Daoy (cell line): ENCODE data around the gene LACC1. TPM values are rescaled to one million over a fixed set of nuclear protein-coding genes. Genes with fewer than 3 reads are reported as not detected.

Source experiments
- DNase-seq: peaks from one replicate; pipeline ENCODE4 v3.0.0-alpha.2; 2015; ENCODE audit warnings: low read depth
- total RNA-seq: library from RNA; depleted of rRNA; stranded (reverse); fragments of >200 nt; shearing (Covaris generic); gene quantifications from 2 replicates; pipeline ENCODE4 v1.2.3, GENCODE V29; 2014

LACC1 gene
- total RNA-seq, 1 experiment from 2014 or later, result 8.6 TPM

DNA sequence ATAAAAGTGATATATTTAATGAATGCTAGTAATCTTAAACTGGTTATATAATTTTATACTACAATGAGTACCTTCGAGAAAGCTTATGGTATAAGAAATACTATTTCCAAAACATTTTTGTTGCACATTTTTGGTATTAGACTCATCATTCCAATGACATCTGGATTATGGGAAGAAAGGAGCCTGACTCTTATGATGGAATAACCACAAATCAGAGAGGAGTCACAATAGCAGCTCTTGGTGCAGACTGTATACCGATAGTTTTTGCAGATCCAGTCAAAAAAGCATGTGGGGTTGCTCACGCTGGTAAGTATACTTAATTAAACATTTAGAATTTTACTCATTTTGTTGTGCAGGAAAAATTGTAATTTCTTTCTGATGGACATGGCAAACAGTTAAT is 3.9 kb downstream of the LACC1 start:
- DNase-seq, result no peak

DNA sequence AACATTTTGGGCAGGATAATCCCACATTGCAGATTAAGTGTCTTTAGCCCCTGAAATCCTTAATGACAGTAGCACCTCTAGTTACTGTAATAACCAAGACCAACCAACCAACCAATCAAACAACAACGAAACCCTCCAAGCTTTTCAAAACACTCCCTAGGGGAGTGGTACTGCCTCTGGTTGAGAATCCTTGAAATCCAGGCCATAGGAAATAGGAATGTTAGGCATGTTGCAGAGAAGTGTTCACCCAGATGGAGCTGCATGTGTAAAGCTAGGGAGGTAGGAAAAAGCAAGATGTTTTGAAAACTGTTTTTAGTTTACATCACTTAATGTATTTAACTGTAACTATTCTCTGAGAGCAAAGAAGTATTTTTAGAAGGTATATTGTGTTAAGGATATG is 4.5 kb downstream of the LACC1 start:
- DNase-seq, result no peak

DNA sequence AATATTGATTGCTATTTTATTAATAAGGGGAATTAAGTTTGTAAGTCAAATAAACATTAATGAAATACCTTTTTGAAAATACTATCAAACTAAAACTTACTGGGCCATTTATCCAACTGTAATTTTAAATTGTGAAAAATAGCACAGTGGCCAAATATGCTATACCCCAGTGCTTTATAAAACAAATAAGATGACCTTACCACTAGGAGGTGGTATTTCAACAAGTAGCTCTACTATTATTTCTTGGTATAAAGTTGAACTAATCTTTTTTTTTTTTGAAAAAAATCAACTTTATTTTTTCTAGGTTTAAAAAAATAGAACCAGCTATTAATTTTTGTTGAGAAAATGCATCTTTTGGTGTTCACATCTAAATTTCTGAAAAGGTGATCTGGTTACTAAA is 14.7 kb downstream of the LACC1 start:
- no peak for DNase-seq

GRCh38 chr13:43895940-43896339 is 16.2 kb downstream of the LACC1 start:
- DNase-seq, result no peak

GRCh38 chr13:43905435-43906031 is 25.8 kb downstream of the LACC1 start:
- peak; percentile 34 for DNase-seq

GRCh38 chr13:43908156-43909126 is 28.7 kb downstream of the LACC1 start:
- peak; percentile 32 for DNase-seq

- no peak for DNase-seq
These were observed 31.2 kb downstream of the LACC1 start for GRCh38 chr13:43910856-43911255.

DNA sequence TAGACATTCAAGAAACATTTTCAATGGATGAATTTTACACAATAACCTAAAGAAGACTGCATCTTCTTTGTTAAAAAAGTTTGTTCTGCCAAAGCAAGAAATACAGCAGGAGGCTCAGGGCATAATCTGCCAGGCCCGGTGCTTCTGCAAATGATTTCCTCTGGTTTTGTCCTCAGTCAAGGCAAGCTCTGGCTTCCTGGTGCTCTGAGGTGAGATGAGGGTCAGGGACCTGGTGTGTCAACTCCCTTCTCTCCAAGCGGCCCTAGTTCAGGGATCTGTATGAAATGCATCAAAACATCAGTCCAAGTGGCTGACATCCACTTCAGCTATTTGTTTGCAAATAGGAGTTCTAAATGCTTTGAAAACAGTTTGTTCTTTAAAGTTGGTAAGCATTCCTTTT is 31.6 kb downstream of the LACC1 start:
- DNase-seq, result no peak

DNA sequence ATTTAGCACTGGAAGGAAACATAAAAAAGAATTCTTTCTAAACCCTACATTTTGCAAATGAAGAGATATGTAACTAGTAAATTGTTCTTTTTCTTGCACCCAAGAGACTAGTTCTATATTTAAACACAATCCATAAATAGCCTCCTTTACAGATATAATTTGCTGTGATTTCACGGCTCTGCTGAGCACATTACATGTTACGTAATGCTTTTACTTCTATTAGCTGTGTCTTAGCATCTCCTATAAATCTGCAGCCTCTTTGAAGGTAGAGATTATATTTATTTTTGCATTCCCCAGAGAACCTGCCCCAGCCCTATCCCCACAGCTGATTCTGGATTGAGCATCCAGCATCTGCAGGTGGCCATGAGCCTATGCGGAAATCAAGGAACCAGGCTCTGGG is 32.2 kb downstream of the LACC1 start:
- no peak for DNase-seq

DNA sequence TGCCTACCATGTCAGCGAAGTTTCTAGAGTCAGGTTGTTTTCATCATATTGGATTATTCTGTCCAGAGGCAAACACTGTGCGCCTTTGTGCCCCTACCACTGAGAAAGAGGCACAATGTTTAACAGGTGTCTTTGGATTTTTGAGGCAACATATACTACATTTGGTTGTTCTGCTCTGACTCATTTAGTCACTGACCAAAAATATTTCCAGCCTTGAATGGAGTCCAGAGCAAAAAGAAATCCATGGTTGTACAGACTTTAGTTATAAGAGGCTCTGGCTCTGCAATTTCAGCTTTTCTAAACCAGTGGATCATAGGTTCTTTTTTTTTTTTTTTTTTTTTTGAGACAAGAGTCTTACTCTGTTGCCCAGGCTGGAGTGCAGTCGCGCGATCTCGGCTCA is 35.7 kb downstream of the LACC1 start:
- DNase-seq, result no peak

DNA sequence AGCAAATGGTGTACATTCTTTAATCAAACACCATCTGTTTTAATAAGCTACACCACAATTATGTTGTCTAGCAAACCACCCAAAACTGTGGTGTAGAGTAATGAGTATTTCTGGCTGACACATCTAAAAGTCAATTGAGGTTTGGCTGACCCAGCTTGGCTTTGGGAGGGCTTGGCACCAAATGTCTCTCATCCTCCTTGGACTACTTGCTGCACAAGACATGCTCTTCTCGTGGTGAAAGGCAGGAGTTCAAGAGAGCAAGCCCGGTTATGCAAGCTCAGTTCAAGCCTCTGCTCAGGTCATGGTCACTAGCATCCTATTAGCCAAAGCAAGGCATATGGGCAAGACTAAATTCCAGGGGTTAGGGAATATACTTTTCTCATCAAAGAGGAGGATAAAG is 37.1 kb downstream of the LACC1 start:
- no peak for DNase-seq

DNA sequence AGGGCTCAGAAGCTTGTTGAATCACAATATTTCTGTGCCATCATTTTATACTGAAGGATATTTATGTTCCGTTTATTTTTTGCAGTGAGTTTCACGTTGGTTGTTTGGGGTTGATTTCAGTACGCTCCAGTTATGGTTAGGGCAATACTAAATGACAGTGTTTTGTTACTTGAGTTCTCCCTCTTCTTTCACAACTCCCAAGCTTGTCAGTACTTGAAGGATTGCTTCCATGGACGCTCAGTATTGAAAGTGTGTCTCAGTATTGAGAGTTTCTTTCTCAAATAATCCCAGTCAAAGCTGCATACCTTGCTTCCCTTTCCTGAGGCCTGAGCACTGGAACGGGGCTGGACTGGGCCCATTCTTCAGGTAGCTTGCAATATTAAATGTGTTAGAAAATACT is 38.9 kb downstream of the LACC1 start:
- no peak for DNase-seq

DNA sequence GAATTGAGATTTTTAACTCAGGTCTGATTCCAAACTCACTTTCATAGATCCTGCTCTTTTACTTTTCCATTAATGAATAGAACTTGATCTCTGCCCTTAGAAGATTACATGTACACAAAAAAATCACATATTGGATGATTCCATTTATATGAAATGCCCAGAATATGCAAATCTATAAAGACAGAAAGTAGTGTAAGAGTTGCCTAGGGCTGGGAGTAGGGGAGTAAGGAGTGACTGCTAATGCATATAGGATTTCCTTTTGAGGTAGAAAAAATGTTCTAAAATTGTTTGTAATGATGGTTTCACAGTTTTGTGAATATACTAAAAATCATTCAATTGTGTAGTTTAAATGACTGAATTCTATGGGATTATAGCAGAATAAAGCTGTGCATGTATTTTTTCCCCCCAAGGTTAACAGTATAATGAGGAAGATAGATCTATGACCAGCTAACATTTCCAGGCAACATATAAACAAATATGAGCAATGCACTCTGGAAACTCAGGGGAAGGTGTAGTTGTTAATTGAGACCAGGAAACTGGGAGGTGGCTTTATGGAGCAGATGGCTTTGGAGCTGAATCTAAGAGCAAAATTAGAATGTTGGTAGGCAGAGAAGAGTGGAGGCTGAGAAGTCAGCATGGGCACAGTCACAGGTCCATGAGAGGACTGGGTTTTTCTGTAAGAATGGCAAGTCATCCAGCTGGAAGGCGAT is 41.4 kb downstream of the LACC1 start:
- DNase-seq, result no peak

DNA sequence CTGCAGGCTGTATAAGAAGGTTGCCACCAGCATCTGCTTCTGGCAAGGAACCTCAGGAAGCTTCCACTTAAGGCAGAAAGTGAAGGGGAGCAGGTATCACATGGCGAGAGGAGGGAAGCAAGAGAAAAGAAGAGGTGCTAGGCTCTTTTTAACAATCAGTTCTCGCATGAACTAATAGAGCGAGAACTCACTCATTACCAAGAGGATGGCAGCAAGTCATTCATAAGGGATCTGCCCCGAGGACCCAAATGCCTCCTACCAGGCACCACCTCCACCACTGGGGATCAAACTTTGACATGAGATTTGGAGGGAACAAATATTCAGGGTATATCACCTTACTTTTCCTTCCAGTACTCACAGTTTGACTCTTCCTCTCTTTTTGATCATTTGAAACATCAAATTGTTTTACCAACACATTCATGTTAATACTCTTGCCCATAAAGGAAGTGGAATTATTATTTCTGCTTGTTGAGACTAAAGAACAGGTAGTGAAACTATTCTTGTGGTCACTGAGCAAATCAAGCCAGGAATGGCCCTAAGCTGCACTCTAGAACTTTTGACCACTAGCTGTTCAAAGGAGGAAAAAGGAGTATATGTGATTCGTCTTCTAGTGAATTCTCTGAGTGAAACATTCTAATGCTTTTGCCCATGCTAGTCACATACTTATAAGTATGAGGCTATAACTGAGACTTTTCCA is 45.0 kb downstream of the LACC1 start:
- no peak for DNase-seq

GRCh38 chr13:43929947-43930346 is 50.2 kb downstream of the LACC1 start:
- DNase-seq, result no peak

DNA sequence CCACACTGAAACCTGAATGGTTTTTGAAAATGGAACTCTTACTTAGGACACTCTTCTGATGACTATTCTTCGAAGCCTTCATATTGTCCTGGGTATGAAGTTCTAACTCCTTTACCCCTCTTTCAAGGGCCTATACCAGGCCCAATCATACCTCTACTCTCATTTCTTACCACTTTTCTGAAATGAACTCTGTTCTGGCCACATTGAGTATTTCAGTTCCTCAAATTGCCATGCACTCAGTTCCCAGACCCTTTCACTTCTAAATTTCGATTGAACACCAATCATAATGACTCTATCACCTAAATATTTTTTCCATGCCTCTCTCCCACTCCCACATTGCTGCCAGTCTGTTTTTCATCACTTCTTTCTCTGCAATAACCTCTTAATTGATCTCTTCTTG is 53.7 kb downstream of the LACC1 start:
- DNase-seq, result no peak

DNA sequence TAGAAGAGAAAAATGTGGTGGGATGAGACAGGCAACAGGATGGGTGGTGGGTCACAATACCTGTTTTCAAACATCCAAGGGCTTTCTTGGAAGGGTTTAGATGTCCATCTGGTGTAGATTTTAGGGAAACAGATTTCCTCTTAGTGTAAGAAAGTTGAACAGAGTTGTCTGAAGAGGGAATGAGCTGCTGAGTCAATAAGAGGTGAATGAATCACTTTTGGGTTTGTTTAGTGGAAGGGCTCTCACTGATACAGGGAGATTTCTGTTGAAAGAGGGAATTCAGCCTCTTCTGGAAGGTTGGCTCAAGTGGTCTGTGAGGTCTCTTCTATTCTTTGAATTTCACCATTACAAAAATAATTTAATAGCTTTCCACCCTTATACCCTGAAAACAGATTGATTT is 54.6 kb downstream of the LACC1 start:
- DNase-seq, result no peak

- DNase-seq, result no peak
These were observed 56.2 kb downstream of the LACC1 start for GRCh38 chr13:43935878-43936277.

DNA sequence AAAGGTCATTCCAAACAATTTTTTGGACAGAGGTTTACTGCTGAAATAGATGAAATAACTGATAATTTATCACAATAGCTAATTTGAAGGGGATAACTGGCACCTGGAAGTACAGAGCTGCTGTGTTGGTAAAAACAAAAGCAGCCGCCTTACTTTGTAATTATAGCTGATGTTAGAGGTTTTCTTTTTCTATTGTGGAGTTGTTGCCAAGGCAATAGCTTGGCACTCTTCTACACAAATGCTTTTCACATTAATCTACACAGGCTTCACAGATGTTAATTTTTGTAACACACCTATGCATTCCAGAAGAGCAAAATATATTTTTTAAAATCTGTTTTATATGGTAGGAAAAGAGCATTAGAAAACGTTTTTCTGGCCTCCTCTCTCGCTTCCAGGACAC is 56.9 kb downstream of the LACC1 start:
- DNase-seq, result no peak

DNA sequence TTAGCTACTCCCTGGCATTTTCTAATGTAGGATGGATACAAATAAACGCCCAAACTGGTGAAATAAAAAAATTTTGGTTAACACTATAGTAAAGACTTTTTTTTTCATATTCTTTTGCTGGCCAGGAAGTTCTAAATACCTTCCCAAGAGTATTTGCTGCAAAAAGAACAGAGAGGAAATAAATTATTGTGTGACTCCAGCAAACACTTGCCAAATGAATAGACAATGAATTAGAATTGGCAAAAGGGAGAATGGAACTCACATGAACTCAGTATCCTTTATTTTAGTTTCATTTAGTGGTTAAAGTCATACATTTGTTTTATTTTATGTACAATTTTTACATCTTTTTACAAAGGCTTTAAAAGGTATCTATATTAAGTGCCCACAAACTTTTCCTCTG is 58.1 kb downstream of the LACC1 start:
- DNase-seq, result no peak

DNA sequence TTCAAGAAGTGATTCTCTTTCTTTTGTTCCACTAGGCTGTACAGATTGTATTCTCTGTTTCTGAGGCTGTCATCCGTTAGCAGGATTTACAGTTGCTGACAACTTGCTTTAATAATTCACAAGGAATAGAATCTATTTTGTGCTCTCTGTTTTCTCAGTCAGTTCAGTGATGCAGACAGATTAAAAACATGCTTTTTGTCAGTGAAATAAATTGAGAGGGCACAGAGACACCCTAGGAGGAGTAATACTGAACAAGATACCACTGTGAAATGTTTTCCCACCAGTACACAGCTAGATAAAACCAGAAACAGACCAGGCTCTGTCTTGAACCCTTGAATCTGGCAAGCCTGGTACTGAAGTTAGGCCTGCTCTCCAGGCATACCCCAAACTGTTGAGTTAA is 58.7 kb downstream of the LACC1 start:
- DNase-seq, result no peak

DNA sequence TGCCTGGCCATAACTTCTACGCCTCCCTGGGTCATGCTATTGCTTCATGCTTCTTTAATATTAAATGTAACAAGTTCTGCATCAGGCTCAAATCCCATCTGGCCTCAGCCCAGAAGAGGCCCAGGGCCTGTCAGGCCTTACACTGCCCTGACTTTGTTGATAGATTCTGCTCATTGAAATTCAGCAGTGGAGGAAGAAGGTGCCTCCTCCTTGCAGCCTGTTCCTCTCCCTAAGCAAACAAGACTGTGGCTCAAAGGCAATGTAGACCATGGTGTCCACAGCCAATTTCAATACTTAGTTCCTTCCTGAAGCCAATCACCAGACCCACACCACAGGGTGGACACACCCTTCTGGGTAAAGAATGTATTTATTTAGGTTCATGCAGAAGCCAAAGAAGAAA is 59.4 kb downstream of the LACC1 start:
- DNase-seq, result no peak
